PC-3 (cell line): ENCODE data around the gene DSN1.

Experiments
- CTCF ChIP-seq: fragments of 300-600 bp; sonication (generic); conservative IDR thresholded peaks from 2 replicates; pipeline ENCODE4 v1.5.1; 2017; ENCODE audit warnings: antibody characterized with exemption, low read depth, mild to moderate bottlenecking, low read length
- EZH2 ChIP-seq: fragments of 300-600 bp; sonication (generic); IDR thresholded peaks from one replicate; pipeline ENCODE4 v1.6.1; 2017; ENCODE audit warnings: antibody characterized with exemption, mild to moderate bottlenecking, low read length; ENCODE audit not compliant: unreplicated experiment

- TF ChIP-seq CTCF = no peak
- no peak for TF ChIP-seq EZH2
Observed at GRCh38 chr20:36712775-36713174, 60.8 kb downstream of the DSN1 start.
